Neuronal stem cell (in vitro differentiated cells): Measurements from ENCODE around the gene PARD6A.

Source experiments
- DNase-seq: peaks from one replicate; pipeline ENCODE4 v3.0.0-alpha.2; 2013; ENCODE audit warnings: low spot score
- H2AFZ ChIP-seq: one replicate; pipeline ENCODE4 v1.6.1; 2013; ENCODE audit warnings: mild to moderate bottlenecking, low read length, inconsistent platforms
- H2AK5ac ChIP-seq: 2 replicates; pipeline ENCODE4 v1.6.1; 2013; ENCODE audit warnings: low read depth, mild to moderate bottlenecking, inconsistent platforms, low read length, moderate library complexity, mixed read lengths
- H2BK120ac ChIP-seq: 2 replicates; pipeline ENCODE4 v1.6.1; 2013; ENCODE audit warnings: low read depth, mild to moderate bottlenecking, inconsistent platforms, low read length, moderate library complexity, mixed read lengths
- H2BK12ac ChIP-seq: one replicate; pipeline ENCODE4 v1.6.1; 2013; ENCODE audit warnings: low read length, inconsistent platforms
- H2BK15ac ChIP-seq: 2 replicates; pipeline ENCODE4 v1.6.1; 2013; ENCODE audit warnings: mild to moderate bottlenecking, low read length, inconsistent platforms, mixed read lengths
- H2BK5ac ChIP-seq: one replicate; pipeline ENCODE4 v1.6.1; 2013; ENCODE audit warnings: inconsistent platforms, mild to moderate bottlenecking, low read length, moderate library complexity
- H3K14ac ChIP-seq: one replicate; pipeline ENCODE4 v1.6.1; 2013; ENCODE audit warnings: low read length, inconsistent platforms
- H3K18ac ChIP-seq: 2 replicates; pipeline ENCODE4 v1.6.1; 2013; ENCODE audit warnings: low read length, inconsistent platforms
- H3K23ac ChIP-seq: 2 replicates; pipeline ENCODE4 v1.6.1; 2013; ENCODE audit warnings: low read depth, mild to moderate bottlenecking, mixed read lengths, low read length, inconsistent platforms; ENCODE audit not compliant: poor library complexity
- H3K27ac ChIP-seq: replicated peaks from 3 replicates; pipeline ENCODE4 v1.5.1; 2013; ENCODE audit warnings: low read length, inconsistent platforms
- H3K27me3 ChIP-seq, 3 experiments: 2 replicates each; pipeline ENCODE4 v1.6.1; 2013; ENCODE audit warnings: low read length in 3 of 3, mild to moderate bottlenecking in 2 of 3, inconsistent platforms in 1 of 3, low read depth in 1 of 3, mixed read lengths in 1 of 3, moderate library complexity in 1 of 3; ENCODE audit not compliant: control insufficient read depth in 3 of 3, insufficient read depth in 3 of 3
- H3K36me3 ChIP-seq, 2 donors: replicated peaks in 1 of 2; 2 replicates each; pipeline ENCODE4 v1.6.1; 2013; ENCODE audit warnings: low read length in 2 of 2; ENCODE audit not compliant: control insufficient read depth in 2 of 2, insufficient read depth in 2 of 2
- H3K4ac ChIP-seq: 2 replicates; pipeline ENCODE4 v1.6.1; 2013; ENCODE audit warnings: inconsistent platforms, mild to moderate bottlenecking, low read length, moderate library complexity
- H3K4me1 ChIP-seq, 2 donors: 1 replicate in 1 of 2; 2 replicates in 1 of 2; pipeline ENCODE4 v1.6.1; 2013; ENCODE audit warnings: low read length in 2 of 2, low read depth in 1 of 2; ENCODE audit not compliant: control insufficient read depth in 2 of 2, insufficient read depth in 1 of 2
- H3K4me2 ChIP-seq: one replicate; pipeline ENCODE4 v1.6.1; 2013; ENCODE audit warnings: mild to moderate bottlenecking, low read length, inconsistent platforms; ENCODE audit not compliant: insufficient read depth, poor library complexity, severe bottlenecking
- H3K4me3 ChIP-seq, 2 donors: 2 replicates each; pipeline ENCODE4 v1.5.1; 2013; ENCODE audit warnings: low read length in 2 of 2, mild to moderate bottlenecking in 2 of 2, inconsistent platforms in 1 of 2, moderate library complexity in 1 of 2
- H3K79me1 ChIP-seq: one replicate; pipeline ENCODE4 v1.6.1; 2013; ENCODE audit warnings: low read depth, mild to moderate bottlenecking, inconsistent platforms, low read length, moderate library complexity
- H3K9ac ChIP-seq: one replicate; pipeline ENCODE4 v1.6.1; 2013; ENCODE audit warnings: mild to moderate bottlenecking, low read depth, low read length, inconsistent platforms; ENCODE audit not compliant: poor library complexity
- H3K9me3 ChIP-seq, 2 donors: replicated peaks in 1 of 2; 2 replicates each; pipeline versions ENCODE3 to v1.6.1; 2013; ENCODE audit warnings: low read length in 2 of 2, mild to moderate bottlenecking in 2 of 2, inconsistent platforms in 1 of 2, low read depth in 1 of 2, mixed read lengths in 1 of 2, moderate library complexity in 1 of 2; ENCODE audit not compliant: control insufficient read depth in 2 of 2, insufficient read depth in 1 of 2
- H4K8ac ChIP-seq: one replicate; pipeline ENCODE4 v1.6.1; 2013; ENCODE audit warnings: low read depth, mild to moderate bottlenecking, inconsistent platforms, low read length, moderate library complexity
- H4K91ac ChIP-seq: one replicate; pipeline ENCODE4 v1.6.1; 2013; ENCODE audit warnings: low read length, low read depth, mild to moderate bottlenecking, inconsistent platforms; ENCODE audit not compliant: poor library complexity
- WGBS, 2 donors: extraction: QIAGEN DNeasy Blood & Tissue Kit; methylation state at CpG; one replicate each; pipeline ENCODE4 v1.1.7; 2013; ENCODE audit warnings: missing lambda C conversion rate in 2 of 2, mixed read lengths in 1 of 2; ENCODE audit not compliant: insufficient read length in 2 of 2, insufficient replicate concordance in 1 of 2; ENCODE audit errors: extremely low coverage in 2 of 2; 5-methylcytosine and 5-hydroxymethylcytosine counted together

PARD6A gene

GRCh38 chr16:67651847-67652246 lies 8.9 kb upstream of the PARD6A start:
- no peak overlapping the region for H2AFZ ChIP-seq
- no peak overlapping the region for H3K9ac ChIP-seq
- H3K4me2 ChIP-seq: no peak overlapping the region
- no peak overlapping the region for H3K27ac ChIP-seq
- no peak overlapping the region for H2BK5ac ChIP-seq
- no peak overlapping the region for H2BK12ac ChIP-seq
- DNase-seq: no peak
- no peak overlapping the region for H4K91ac ChIP-seq
- H2BK15ac ChIP-seq: no peak overlapping the region
- no peak overlapping the region for H2BK120ac ChIP-seq
- H3K4ac ChIP-seq: no peak overlapping the region
- H3K18ac ChIP-seq: no peak overlapping the region
- H4K8ac ChIP-seq: no peak overlapping the region
- H3K9me3 ChIP-seq: peaks cover 0 to 2% of the 10 kb centered on the region in 2 donors
- no peak overlapping the region for H2AK5ac ChIP-seq
- peaks cover 3 to 61% (median 60%) of the 10 kb centered on the region in 3 experiments for H3K27me3 ChIP-seq
- H3K4me3 ChIP-seq: peak overlapping the region in 1 of 2 donors; percentile 5
- H3K79me1 ChIP-seq: peaks cover 1% of the 10 kb centered on the region
- H3K4me1 ChIP-seq: peaks cover 0 to 20% of the 10 kb centered on the region in 2 donors
- peaks cover 0 to 3% of the 10 kb centered on the region in 2 donors for H3K36me3 ChIP-seq
- WGBS, 2 donors: no CpG with 5 or more reads among the region's 4 CpGs
- no peak overlapping the region for H3K14ac ChIP-seq
- no peak overlapping the region for H3K23ac ChIP-seq

DNA sequence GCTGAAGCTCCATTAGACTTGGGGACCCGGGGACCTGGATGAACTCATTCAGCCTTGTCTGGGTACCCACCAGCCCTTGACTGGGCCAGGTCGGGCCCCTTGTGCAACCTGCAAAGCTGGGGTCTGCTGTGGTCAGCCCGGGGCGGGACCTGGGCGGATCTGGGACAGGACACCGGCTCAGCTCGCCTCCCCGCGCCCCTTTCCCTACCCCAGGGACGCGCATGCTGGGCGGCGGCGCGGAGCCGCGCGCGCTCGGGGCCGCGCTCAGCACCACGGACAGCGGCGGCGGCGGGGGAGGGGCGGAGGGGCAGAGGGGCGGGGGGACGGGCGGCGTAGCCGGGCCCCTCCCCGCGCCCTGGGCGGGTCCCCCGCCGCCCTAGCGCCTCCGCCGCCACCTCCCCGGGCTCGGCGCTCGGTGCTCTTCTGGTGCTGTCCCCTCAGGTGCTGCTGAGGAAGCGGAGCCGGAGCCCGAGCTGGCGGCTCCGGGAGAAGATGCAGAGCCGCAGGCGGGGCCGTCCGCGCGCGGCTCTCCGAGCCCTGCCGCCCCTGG lies 8.1 kb upstream of the PARD6A start:
- Histone ChIP-seq H3K23ac (no peak overlapping the region), H3K4me2 (peak overlapping the region; percentile 73), H3K27me3 (peaks cover 3 to 55% (median 54%) of the 10 kb centered on the region in 3 experiments), H2AFZ (peak overlapping the region; percentile 83), H4K8ac (no peak overlapping the region), H2AK5ac (no peak overlapping the region), H3K9ac (no peak overlapping the region), H3K4ac (no peak overlapping the region), H2BK5ac (no peak overlapping the region), H3K18ac (no peak overlapping the region), H3K14ac (no peak overlapping the region), H2BK120ac (no peak overlapping the region), H2BK15ac (no peak overlapping the region), H3K4me1 (peaks cover 0 to 20% of the 10 kb centered on the region in 2 donors), H3K9me3 (peaks cover 0 to 2% of the 10 kb centered on the region in 2 donors), H3K27ac (no peak overlapping the region), H3K36me3 (peaks cover 0 to 11% of the 10 kb centered on the region in 2 donors), H3K79me1 (peaks cover 1% of the 10 kb centered on the region), H3K4me3 (peak overlapping the region; percentile 44 to 72), H2BK12ac (no peak overlapping the region), H4K91ac (no peak overlapping the region)
- DNase-seq: peak; percentile 63
- no CpG with 5 or more reads among the region's 59 CpGs for WGBS, 2 donors

DNA sequence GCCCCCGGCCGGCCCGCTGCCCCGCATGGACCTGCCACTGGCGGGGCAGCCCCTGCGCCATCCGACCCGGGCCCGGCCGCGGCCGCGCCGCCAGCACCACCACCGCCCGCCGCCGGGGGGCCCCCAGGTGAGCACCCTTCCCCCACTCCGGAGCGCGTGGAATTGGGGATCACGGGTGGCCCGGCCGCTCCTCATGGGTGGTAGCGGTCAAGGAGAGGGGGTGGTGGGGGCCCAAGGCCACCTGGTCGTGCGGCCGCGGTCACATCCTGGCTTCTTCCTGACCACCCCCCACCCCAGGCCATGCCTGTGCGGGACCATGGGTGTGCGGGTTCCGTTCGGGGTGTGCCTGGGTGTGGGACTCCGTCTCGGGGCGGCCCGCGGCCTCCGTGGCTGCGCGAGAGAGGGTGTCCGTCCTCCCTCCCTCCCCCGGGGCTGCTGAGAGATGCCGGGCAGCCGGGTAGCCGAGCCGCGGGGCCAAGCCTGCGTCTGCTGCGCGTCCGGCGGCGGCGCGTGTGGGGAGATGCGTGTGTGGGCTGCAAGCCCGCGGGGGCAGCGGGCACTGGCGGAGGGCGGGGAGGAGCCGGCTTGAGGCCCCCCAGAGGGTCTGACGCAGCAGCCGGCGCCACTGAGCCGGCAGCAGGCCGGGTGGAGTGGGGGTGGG lies 7.5 kb upstream of the PARD6A start:
- Histone ChIP-seq H3K27ac (no peak overlapping the region), H2BK15ac (no peak overlapping the region), H4K91ac (no peak overlapping the region), H2BK12ac (no peak overlapping the region), H3K9ac (peak overlapping the region; percentile 24), H3K27me3 (peaks cover 3 to 51% (median 49%) of the 10 kb centered on the region in 3 experiments), H3K4ac (no peak overlapping the region), H3K4me1 (peaks cover 0 to 20% of the 10 kb centered on the region in 2 donors), H2AFZ (peak overlapping the region; percentile 83), H3K14ac (no peak overlapping the region), H2AK5ac (no peak overlapping the region), H3K79me1 (peaks cover 1% of the 10 kb centered on the region), H3K23ac (peak overlapping the region; percentile 96), H3K36me3 (peaks cover 0 to 17% of the 10 kb centered on the region in 2 donors), H2BK120ac (no peak overlapping the region), H2BK5ac (no peak overlapping the region), H3K9me3 (peaks cover 0 to 2% of the 10 kb centered on the region in 2 donors), H3K4me2 (peak overlapping the region; percentile 73), H3K18ac (no peak overlapping the region), H3K4me3 (peak overlapping the region; percentile 44 to 72), H4K8ac (no peak overlapping the region)
- no peak for DNase-seq
- WGBS, 2 donors: no CpG with 5 or more reads among the region's 68 CpGs

GRCh38 chr16:67653789-67654402 lies 6.9 kb upstream of the PARD6A start:
- peak overlapping the region; percentile 12 for H3K9ac ChIP-seq
- H3K4ac ChIP-seq: no peak overlapping the region
- peak overlapping the region in 1 of 2 donors; percentile 44 for H3K4me3 ChIP-seq
- H3K9me3 ChIP-seq: peaks cover 0 to 2% of the 10 kb centered on the region in 2 donors
- no peak overlapping the region for H2BK120ac ChIP-seq
- peaks cover 0 to 23% of the 10 kb centered on the region in 2 donors for H3K36me3 ChIP-seq
- no peak overlapping the region for H2BK5ac ChIP-seq
- no CpG with 5 or more reads among the region's 25 CpGs for WGBS, 2 donors
- H4K91ac ChIP-seq: no peak overlapping the region
- peaks cover 1% of the 10 kb centered on the region for H3K79me1 ChIP-seq
- H3K14ac ChIP-seq: no peak overlapping the region
- H2AFZ ChIP-seq: peak overlapping the region; percentile 83
- peak overlapping the region; percentile 73 for H3K4me2 ChIP-seq
- no peak overlapping the region for H2BK12ac ChIP-seq
- no peak overlapping the region for H4K8ac ChIP-seq
- peak overlapping the region; percentile 96 for H3K23ac ChIP-seq
- no peak overlapping the region for H3K27ac ChIP-seq
- H3K4me1 ChIP-seq: peaks cover 1 to 15% of the 10 kb centered on the region in 2 donors
- H2AK5ac ChIP-seq: no peak overlapping the region
- no peak for DNase-seq
- H3K27me3 ChIP-seq: peaks cover 3 to 50% (median 43%) of the 10 kb centered on the region in 3 experiments
- peak overlapping the region; percentile 11 for H2BK15ac ChIP-seq
- no peak overlapping the region for H3K18ac ChIP-seq
